CD1c-positive myeloid dendritic cell (primary cell): Measurements from ENCODE around the gene PMVK.
"Not testable (repeated sequence)": the region's sequence is repeated elsewhere in the genome, so short reads cannot be mapped to it uniquely, and the experiment has no call there.

Experiments
- DNase-seq: peaks from one replicate; pipeline ENCODE4 v3.0.0-alpha.2; 2016; ENCODE audit errors: extremely low spot score

PMVK gene

GRCh38 chr1:154936555-154937084 is at the start of gene PMVK:
Gene PMVK (minus strand): TSS chr1:154936719. CDS start chr1:154936685, 34 bp downstream.
- peak; percentile 96 for DNase-seq

GRCh38 chr1:154983776-154984466 is 47.4 kb upstream of the PMVK start:
- no peak for DNase-seq

GRCh38 chr1:154982897-154983648 is 46.6 kb upstream of the PMVK start, which contains the start of gene FLAD1:
Gene FLAD1 (plus strand): TSS chr1:154983344. CDS start chr1:154983695, 351 bp downstream.
- DNase-seq, result peak; percentile 99

- no peak for DNase-seq
Measured at GRCh38 chr1:154982341-154982740, 45.8 kb upstream of the PMVK start.

GRCh38 chr1:154978360-154978759 is 41.8 kb upstream of the PMVK start:
- no peak for DNase-seq

GRCh38 chr1:154977762-154978161 is 41.2 kb upstream of the PMVK start:
- not testable (repeated sequence) for DNase-seq

- peak; percentile 73 for DNase-seq
Measured at GRCh38 chr1:154975409-154976059, 39.0 kb upstream of the PMVK start.

- peak; percentile 99 for DNase-seq
Measured at GRCh38 chr1:154974808-154975408, 38.4 kb upstream of the PMVK start.

GRCh38 chr1:154974102-154974807 is 37.7 kb upstream of the PMVK start, which contains the start of gene CKS1B:
Gene CKS1B (plus strand): TSS chr1:154974681. CDS start chr1:154974746, 65 bp downstream.
- peak; percentile 100 for DNase-seq

GRCh38 chr1:154973344-154974101 is 37.0 kb upstream of the PMVK start:
- peak; percentile 96 for DNase-seq

- DNase-seq, result no peak
Measured at GRCh38 chr1:154972517-154973343, 36.2 kb upstream of the PMVK start.

- no peak for DNase-seq
Measured at GRCh38 chr1:154972213-154972516, 35.6 kb upstream of the PMVK start.

GRCh38 chr1:154971341-154971998 is 35.0 kb upstream of the PMVK start:
- DNase-seq, result peak; percentile 65

- DNase-seq, result peak; percentile 58
Measured at GRCh38 chr1:154970631-154971340, 34.3 kb upstream of the PMVK start, which contains the start of gene SHC1. Gene SHC1 (minus strand): TSS chr1:154970747. CDS start chr1:154970526, 221 bp downstream.

GRCh38 chr1:154969860-154970452 is 33.4 kb upstream of the PMVK start:
- DNase-seq, result no peak

GRCh38 chr1:154969246-154969645 is 32.7 kb upstream of the PMVK start:
- DNase-seq, result no peak

GRCh38 chr1:154968731-154969130 is 32.2 kb upstream of the PMVK start:
- no peak for DNase-seq
